Trophoblast cell (in vitro differentiated cells and primary cell): ENCODE measurements around the gene P2RY10.

Experiments
- DNase-seq, 2 donors: peaks; one replicate each; pipeline ENCODE4 v3.0.0-alpha.2; 2016
- H2AFZ ChIP-seq: 2 replicates; pipeline ENCODE4 v1.6.1; 2013; ENCODE audit warnings: low read length, moderate library complexity, mild to moderate bottlenecking; ENCODE audit not compliant: insufficient read depth, poor library complexity
- H2AK5ac ChIP-seq: 2 replicates; pipeline ENCODE4 v1.6.1; 2013; ENCODE audit warnings: mild to moderate bottlenecking, low read length
- H2BK120ac ChIP-seq: 2 replicates; pipeline ENCODE4 v1.6.1; 2013; ENCODE audit warnings: low read length, mild to moderate bottlenecking, moderate library complexity; ENCODE audit not compliant: insufficient read depth, poor library complexity
- H2BK12ac ChIP-seq: 2 replicates; pipeline ENCODE4 v1.6.1; 2013; ENCODE audit warnings: mild to moderate bottlenecking, low read length, moderate library complexity
- H2BK5ac ChIP-seq: 2 replicates; pipeline ENCODE4 v1.6.1; 2013; ENCODE audit warnings: low read length, low read depth, moderate library complexity, mild to moderate bottlenecking; ENCODE audit not compliant: poor library complexity
- H3K14ac ChIP-seq: 2 replicates; pipeline ENCODE4 v1.6.1; 2013; ENCODE audit warnings: mild to moderate bottlenecking, low read length
- H3K18ac ChIP-seq: 2 replicates; pipeline ENCODE4 v1.6.1; 2013; ENCODE audit warnings: mild to moderate bottlenecking, low read length
- H3K23ac ChIP-seq: 2 replicates; pipeline ENCODE4 v1.6.1; 2013; ENCODE audit warnings: low read length
- H3K27ac ChIP-seq: 2 replicates; pipeline ENCODE4 v1.5.1; 2013; ENCODE audit warnings: low read depth, mild to moderate bottlenecking, inconsistent platforms, low read length, moderate library complexity
- H3K27me3 ChIP-seq: 2 replicates; pipeline ENCODE4 v1.6.1; 2013; ENCODE audit warnings: inconsistent platforms, mild to moderate bottlenecking, low read length, moderate library complexity; ENCODE audit not compliant: insufficient read depth
- H3K36me3 ChIP-seq, 2 experiments: 1 replicate in 1 of 2; 2 replicates in 1 of 2; pipeline ENCODE4 v1.6.1; 2013; ENCODE audit warnings: low read length in 2 of 2, mild to moderate bottlenecking in 2 of 2, moderate library complexity in 1 of 2; ENCODE audit not compliant: insufficient read depth in 2 of 2, control insufficient read depth in 1 of 2
- H3K4ac ChIP-seq: 2 replicates; pipeline ENCODE4 v1.6.1; 2013; ENCODE audit warnings: low read depth, mild to moderate bottlenecking, low read length, moderate library complexity
- H3K4me1 ChIP-seq, 2 experiments: 1 replicate in 1 of 2; 2 replicates in 1 of 2; pipeline ENCODE4 v1.6.1; 2013; ENCODE audit warnings: low read length in 2 of 2, mild to moderate bottlenecking in 2 of 2, moderate library complexity in 1 of 2; ENCODE audit not compliant: insufficient read depth in 2 of 2, control insufficient read depth in 1 of 2
- H3K4me2 ChIP-seq: 2 replicates; pipeline ENCODE4 v1.6.1; 2013; ENCODE audit warnings: inconsistent platforms, mild to moderate bottlenecking, low read length, moderate library complexity
- H3K4me3 ChIP-seq: 2 replicates; pipeline ENCODE4 v1.5.1; 2013; ENCODE audit warnings: mild to moderate bottlenecking, low read depth, low read length, inconsistent platforms
- H3K79me1 ChIP-seq: one replicate; pipeline ENCODE4 v1.6.1; 2013; ENCODE audit warnings: low read length
- H3K79me2 ChIP-seq: 2 replicates; pipeline ENCODE4 v1.6.1; 2013; ENCODE audit warnings: low read length, mild to moderate bottlenecking; ENCODE audit not compliant: control insufficient read depth, insufficient read depth, poor library complexity
- H3K9ac ChIP-seq: 2 replicates; pipeline ENCODE4 v1.6.1; 2013; ENCODE audit warnings: mild to moderate bottlenecking, low read length
- H3K9me3 ChIP-seq: 2 replicates; pipeline ENCODE4 v1.6.1; 2013; ENCODE audit warnings: low read depth, mild to moderate bottlenecking, control low read depth, inconsistent platforms, low read length; ENCODE audit not compliant: insufficient read depth
- H4K12ac ChIP-seq: 2 replicates; pipeline ENCODE4 v1.6.1; 2013; ENCODE audit warnings: low read depth, mild to moderate bottlenecking, low read length, moderate library complexity
- H4K8ac ChIP-seq: 2 replicates; pipeline ENCODE4 v1.6.1; 2013; ENCODE audit warnings: low read depth, mild to moderate bottlenecking, low read length, moderate library complexity
- H4K91ac ChIP-seq: one replicate; pipeline ENCODE4 v1.6.1; 2013; ENCODE audit warnings: low read depth, mild to moderate bottlenecking, low read length, moderate library complexity
- WGBS: extraction: QIAGEN DNeasy Blood & Tissue Kit; methylation state at CpG from one replicate; pipeline ENCODE4 v1.1.7; 2013; ENCODE audit warnings: missing lambda C conversion rate; ENCODE audit not compliant: insufficient read length, insufficient coverage; ENCODE audit errors: extremely low coverage; 5-methylcytosine and 5-hydroxymethylcytosine counted together

P2RY10 gene

DNA sequence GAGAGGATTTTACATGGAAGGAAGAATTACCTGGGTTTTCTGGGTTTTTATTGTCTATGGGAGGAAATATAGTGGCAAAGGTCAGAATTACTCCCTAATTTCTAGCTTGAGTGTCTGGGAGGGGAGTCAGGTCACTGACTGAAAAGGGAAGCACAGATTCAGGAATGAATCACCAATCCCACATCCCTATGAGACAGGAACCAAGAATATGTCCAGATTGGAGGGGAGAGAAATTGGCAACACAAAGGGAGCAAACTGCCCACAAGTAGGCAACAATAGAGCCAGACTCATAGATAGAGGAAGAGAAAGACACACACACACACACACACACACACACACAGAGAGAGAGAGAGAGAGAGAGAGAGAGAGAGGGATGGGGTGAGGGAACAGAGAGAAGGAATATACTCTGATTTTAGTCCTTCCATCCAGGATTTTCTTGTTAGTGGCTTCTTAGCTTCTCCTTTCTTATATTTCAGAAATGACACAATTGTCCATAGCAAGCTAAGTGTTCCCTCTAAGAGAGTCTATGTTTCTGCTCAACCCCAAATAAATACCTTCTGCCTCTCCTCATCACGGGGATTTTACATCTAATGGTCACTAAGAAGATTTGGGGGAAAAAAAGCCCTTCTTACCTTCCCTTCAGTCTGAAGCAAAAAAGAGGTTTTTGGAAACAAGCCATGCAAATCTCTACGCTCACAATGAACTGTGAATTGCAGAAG lies 12.0 kb downstream of the P2RY10 start:
- Histone ChIP-seq H2BK5ac (no peak overlapping the region), H3K23ac (no peak overlapping the region), H2BK120ac (no peak overlapping the region), H4K8ac (no peak overlapping the region), H3K4ac (no peak overlapping the region), H2AK5ac (no peak overlapping the region), H3K27me3 (no peaks in the 10 kb centered on the region), H2BK12ac (no peak overlapping the region), H3K36me3 (no peaks in the 10 kb centered on the region), H3K4me3 (no peak overlapping the region), H2AFZ (no peak overlapping the region), H4K91ac (no peak overlapping the region), H3K9me3 (no peaks in the 10 kb centered on the region), H3K4me2 (no peak overlapping the region), H3K18ac (no peak overlapping the region), H3K14ac (no peak overlapping the region), H4K12ac (no peak overlapping the region), H3K9ac (no peak overlapping the region), H3K4me1 (no peaks in the 10 kb centered on the region), H3K79me1 (no peaks in the 10 kb centered on the region), H3K79me2 (no peaks in the 10 kb centered on the region), H3K27ac (no peak overlapping the region)
- DNase-seq = no peak
- WGBS = no CpG with 5 or more reads among the region's 2 CpGs

- Histone ChIP-seq H3K9ac (no peak overlapping the region), H3K27ac (no peak overlapping the region), H4K12ac (no peak overlapping the region), H3K36me3 (no peaks in the 10 kb centered on the region), H4K8ac (no peak overlapping the region), H3K4me1 (no peaks in the 10 kb centered on the region), H2BK12ac (no peak overlapping the region), H3K14ac (no peak overlapping the region), H3K23ac (no peak overlapping the region), H3K9me3 (no peaks in the 10 kb centered on the region), H3K18ac (no peak overlapping the region), H3K79me2 (no peaks in the 10 kb centered on the region), H2AFZ (no peak overlapping the region), H2BK120ac (no peak overlapping the region), H3K27me3 (no peaks in the 10 kb centered on the region), H3K4me3 (no peak overlapping the region), H3K4ac (no peak overlapping the region), H2BK5ac (no peak overlapping the region), H4K91ac (no peak overlapping the region), H3K4me2 (no peak overlapping the region), H3K79me1 (no peaks in the 10 kb centered on the region), H2AK5ac (no peak overlapping the region)
- no peak for DNase-seq
These were observed 12.6 kb downstream of the P2RY10 start for GRCh38 chrX:78957768-78958130.

- no peaks in the 10 kb centered on the region for H3K9me3 ChIP-seq
- H3K79me1 ChIP-seq = no peaks in the 10 kb centered on the region
- no peak overlapping the region for H3K18ac ChIP-seq
- H3K4me3 ChIP-seq = no peak overlapping the region
- DNase-seq = no peak
- no peak overlapping the region for H2BK12ac ChIP-seq
- H4K91ac ChIP-seq = no peak overlapping the region
- no peaks in the 10 kb centered on the region for H3K79me2 ChIP-seq
- no peaks in the 10 kb centered on the region for H3K27me3 ChIP-seq
- H3K9ac ChIP-seq = no peak overlapping the region
- H3K4me1 ChIP-seq = no peaks in the 10 kb centered on the region
- no peak overlapping the region for H2AFZ ChIP-seq
- no peak overlapping the region for H2AK5ac ChIP-seq
- no peak overlapping the region for H4K8ac ChIP-seq
- H3K36me3 ChIP-seq = no peaks in the 10 kb centered on the region
- H2BK5ac ChIP-seq = no peak overlapping the region
- no peak overlapping the region for H2BK120ac ChIP-seq
- H4K12ac ChIP-seq = no peak overlapping the region
- WGBS = no CpG with 5 or more reads among the region's 2 CpGs
- H3K4ac ChIP-seq = no peak overlapping the region
- no peak overlapping the region for H3K23ac ChIP-seq
- H3K4me2 ChIP-seq = no peak overlapping the region
- no peak overlapping the region for H3K27ac ChIP-seq
- no peak overlapping the region for H3K14ac ChIP-seq
These were observed 13.4 kb downstream of the P2RY10 start for GRCh38 chrX:78958419-78959116.

- Histone ChIP-seq H2AFZ (no peak overlapping the region), H2BK12ac (no peak overlapping the region), H3K9ac (no peak overlapping the region), H3K27me3 (no peaks in the 10 kb centered on the region), H3K18ac (no peak overlapping the region), H3K36me3 (no peaks in the 10 kb centered on the region), H4K8ac (no peak overlapping the region), H3K14ac (no peak overlapping the region), H2BK120ac (no peak overlapping the region), H2BK5ac (no peak overlapping the region), H3K4me2 (no peak overlapping the region), H2AK5ac (no peak overlapping the region), H3K4ac (no peak overlapping the region), H3K27ac (no peak overlapping the region), H3K79me1 (no peaks in the 10 kb centered on the region), H4K91ac (no peak overlapping the region), H4K12ac (no peak overlapping the region), H3K4me3 (no peak overlapping the region), H3K9me3 (no peaks in the 10 kb centered on the region), H3K4me1 (no peaks in the 10 kb centered on the region), H3K79me2 (no peaks in the 10 kb centered on the region), H3K23ac (no peak overlapping the region)
- WGBS = no CpG with 5 or more reads among the region's 8 CpGs
- no peak for DNase-seq
These were observed 15.7 kb downstream of the P2RY10 start for GRCh38 chrX:78960888-78961287.
